Stomach (tissue), 4 donors: ENCODE results near the gene SPNS1.

Experiments
- POLR2AphosphoS5 ChIP-seq, 3 donors: sonication (generic); formaldehyde crosslinking; IDR thresholded peaks; one replicate each; pipeline ENCODE4 v1.6.1; 2016; ENCODE audit warnings: antibody characterized with exemption in 3 of 3
- TF ChIP-seq, protein P1 (sequence below), 7 experiments: fragments of 450-650 bp in 4 of 7; fragments of 200-600 bp in 3 of 7; sonication (generic) in 3 of 7; IDR thresholded peaks; one replicate each; pipeline ENCODE4 v1.5.1; 2016 to 2019; ENCODE audit warnings: antibody characterized with exemption in 7 of 7, control low read depth in 2 of 7, mild to moderate bottlenecking in 1 of 7

- TF ChIP-seq, protein P1, sequence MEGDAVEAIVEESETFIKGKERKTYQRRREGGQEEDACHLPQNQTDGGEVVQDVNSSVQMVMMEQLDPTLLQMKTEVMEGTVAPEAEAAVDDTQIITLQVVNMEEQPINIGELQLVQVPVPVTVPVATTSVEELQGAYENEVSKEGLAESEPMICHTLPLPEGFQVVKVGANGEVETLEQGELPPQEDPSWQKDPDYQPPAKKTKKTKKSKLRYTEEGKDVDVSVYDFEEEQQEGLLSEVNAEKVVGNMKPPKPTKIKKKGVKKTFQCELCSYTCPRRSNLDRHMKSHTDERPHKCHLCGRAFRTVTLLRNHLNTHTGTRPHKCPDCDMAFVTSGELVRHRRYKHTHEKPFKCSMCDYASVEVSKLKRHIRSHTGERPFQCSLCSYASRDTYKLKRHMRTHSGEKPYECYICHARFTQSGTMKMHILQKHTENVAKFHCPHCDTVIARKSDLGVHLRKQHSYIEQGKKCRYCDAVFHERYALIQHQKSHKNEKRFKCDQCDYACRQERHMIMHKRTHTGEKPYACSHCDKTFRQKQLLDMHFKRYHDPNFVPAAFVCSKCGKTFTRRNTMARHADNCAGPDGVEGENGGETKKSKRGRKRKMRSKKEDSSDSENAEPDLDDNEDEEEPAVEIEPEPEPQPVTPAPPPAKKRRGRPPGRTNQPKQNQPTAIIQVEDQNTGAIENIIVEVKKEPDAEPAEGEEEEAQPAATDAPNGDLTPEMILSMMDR (IDR thresholded peaks at IDR 0.05): no peak
- TF ChIP-seq POLR2AphosphoS5 (IDR thresholded peaks at IDR 0.05): no peak
These were observed 10.5 kb upstream of the SPNS1 start for GRCh38 chr16:28964072-28964471.
